ENCODE data around the gene HNRNPH1. TPM values are rescaled to one million over a fixed set of nuclear protein-coding genes. Genes with fewer than 3 reads are reported as not detected.

HNRNPH1 gene
- total RNA-seq, 2 donors from 2014 or later, result 260 to 398 TPM

DNA sequence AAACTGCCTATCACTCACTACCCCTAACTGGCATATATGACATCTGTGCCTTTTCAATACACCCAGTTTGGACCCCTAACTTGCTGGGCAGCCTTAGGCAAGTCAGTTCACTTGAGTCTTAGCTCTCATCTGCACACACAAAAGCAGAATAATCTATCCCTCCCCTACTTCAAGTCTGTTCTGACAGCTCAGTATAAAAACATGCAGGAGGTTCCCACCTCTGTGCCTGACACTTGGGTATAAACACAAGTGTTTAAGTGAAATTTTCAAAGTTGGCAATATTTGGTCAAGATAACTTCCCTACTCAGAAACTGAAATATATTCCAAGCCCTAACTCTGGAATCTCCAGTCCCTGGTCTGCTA, 12.6 kb downstream of the HNRNPH1 start:
- intact Hi-C loops (cut with DNase I), result no loop called here
- H3K36me3 ChIP-seq, result peaks cover 0 to 16% of the 10 kb centered on the region in 2 donors
- H3K9me3 ChIP-seq, result no peaks in the 10 kb centered on the region
- no peak overlapping the region for H3K4me3 ChIP-seq
- H3K27ac ChIP-seq, result no peak overlapping the region
- no peaks in the 10 kb centered on the region for H3K27me3 ChIP-seq (replicated peaks; ENCODE audit: insufficient read depth)
- TF ChIP-seq POLR2A (IDR thresholded peaks at IDR 0.05), result no peak
- TF ChIP-seq POLR2AphosphoS5 (IDR thresholded peaks at IDR 0.05), result no peak
- TF ChIP-seq, protein P1, sequence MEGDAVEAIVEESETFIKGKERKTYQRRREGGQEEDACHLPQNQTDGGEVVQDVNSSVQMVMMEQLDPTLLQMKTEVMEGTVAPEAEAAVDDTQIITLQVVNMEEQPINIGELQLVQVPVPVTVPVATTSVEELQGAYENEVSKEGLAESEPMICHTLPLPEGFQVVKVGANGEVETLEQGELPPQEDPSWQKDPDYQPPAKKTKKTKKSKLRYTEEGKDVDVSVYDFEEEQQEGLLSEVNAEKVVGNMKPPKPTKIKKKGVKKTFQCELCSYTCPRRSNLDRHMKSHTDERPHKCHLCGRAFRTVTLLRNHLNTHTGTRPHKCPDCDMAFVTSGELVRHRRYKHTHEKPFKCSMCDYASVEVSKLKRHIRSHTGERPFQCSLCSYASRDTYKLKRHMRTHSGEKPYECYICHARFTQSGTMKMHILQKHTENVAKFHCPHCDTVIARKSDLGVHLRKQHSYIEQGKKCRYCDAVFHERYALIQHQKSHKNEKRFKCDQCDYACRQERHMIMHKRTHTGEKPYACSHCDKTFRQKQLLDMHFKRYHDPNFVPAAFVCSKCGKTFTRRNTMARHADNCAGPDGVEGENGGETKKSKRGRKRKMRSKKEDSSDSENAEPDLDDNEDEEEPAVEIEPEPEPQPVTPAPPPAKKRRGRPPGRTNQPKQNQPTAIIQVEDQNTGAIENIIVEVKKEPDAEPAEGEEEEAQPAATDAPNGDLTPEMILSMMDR (IDR thresholded peaks at IDR 0.05), result no peak
- H3K4me1 ChIP-seq (replicated peaks), result peaks cover 5% of the 10 kb centered on the region
- no peak for DNase-seq (ENCODE audit: low spot score)

DNA sequence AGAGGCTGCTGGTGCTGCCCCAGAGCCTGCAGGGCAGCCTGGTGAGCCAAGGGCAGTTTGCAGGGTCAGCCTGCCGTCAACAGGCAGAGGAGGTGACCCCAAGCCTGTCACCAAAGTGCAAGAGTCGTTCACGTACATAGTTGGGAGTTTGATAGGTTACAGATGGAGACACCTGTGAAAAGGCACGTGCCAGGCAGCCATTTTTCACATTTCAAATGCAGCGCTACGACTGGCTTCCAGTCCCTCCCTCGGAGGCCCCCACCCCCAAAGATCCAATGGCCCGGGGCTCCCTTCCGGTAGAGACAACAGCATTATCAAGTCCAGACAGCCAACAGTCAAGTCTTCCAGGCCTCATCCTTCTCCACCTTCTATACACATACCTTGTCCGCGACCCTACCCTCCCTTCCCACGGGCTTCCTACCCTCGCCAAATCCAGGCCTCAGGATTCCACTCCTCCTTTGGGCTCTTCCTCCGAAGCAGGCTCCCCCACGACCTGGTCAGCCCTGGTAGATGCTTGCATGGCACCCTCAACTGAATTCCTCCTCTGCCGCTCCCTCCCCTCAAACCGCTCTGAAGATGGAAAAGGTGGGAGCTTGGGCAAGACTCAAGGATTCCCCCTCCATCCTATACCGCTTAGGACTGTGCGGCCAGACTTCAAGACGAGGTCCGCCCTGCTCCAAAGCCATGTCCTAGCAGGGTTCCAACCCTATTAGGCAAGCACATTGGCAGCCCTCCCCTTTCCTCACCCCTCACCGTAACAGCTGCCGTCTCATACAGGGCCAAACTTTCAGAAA, 13.2 kb downstream of the HNRNPH1 start:
- no peak for DNase-seq (ENCODE audit: low spot score)
- H3K36me3 ChIP-seq, result peaks cover 0 to 16% of the 10 kb centered on the region in 2 donors
- 50% methylated on average over 23 of the region's 23 CpGs for WGBS

DNA sequence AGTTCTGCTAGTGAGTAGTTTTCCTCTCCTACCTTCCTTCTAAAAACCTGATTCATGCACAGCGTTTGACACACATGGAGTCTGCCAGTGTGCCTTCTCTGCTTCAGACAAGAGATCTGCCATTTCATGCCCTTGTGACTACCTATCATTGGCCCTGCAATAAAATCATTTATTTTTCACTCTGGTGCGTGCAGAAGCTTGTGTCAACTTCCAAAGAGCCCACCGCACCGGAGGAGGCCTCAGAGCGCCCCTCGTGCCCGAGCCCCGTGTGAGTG, 13.7 kb downstream of the HNRNPH1 start:
- intact Hi-C loops (cut with DNase I), result no loop called here
- no peak overlapping the region for H3K27ac ChIP-seq
- no peaks in the 10 kb centered on the region for H3K9me3 ChIP-seq
- H3K4me3 ChIP-seq, result no peak overlapping the region
- H3K4me1 ChIP-seq (replicated peaks), result peaks cover 9% of the 10 kb centered on the region
- DNase-seq (ENCODE audit: low spot score), result no peak
- TF ChIP-seq POLR2A (IDR thresholded peaks at IDR 0.05), result no peak
- TF ChIP-seq, protein P1 (IDR thresholded peaks at IDR 0.05), result no peak
- no peak for TF ChIP-seq POLR2AphosphoS5 (IDR thresholded peaks at IDR 0.05)
- H3K36me3 ChIP-seq, result peaks cover 0 to 16% of the 10 kb centered on the region in 2 donors
- no peaks in the 10 kb centered on the region for H3K27me3 ChIP-seq (replicated peaks; ENCODE audit: insufficient read depth)
- 54% methylated on average over 8 of the region's 8 CpGs for WGBS

More for the DNA sequence above, 13.2 kb downstream of the HNRNPH1 start:
- H3K4me3 ChIP-seq, result no peak overlapping the region
- no peaks in the 10 kb centered on the region for H3K27me3 ChIP-seq (replicated peaks; ENCODE audit: insufficient read depth)
- H3K4me1 ChIP-seq (replicated peaks), result peaks cover 9% of the 10 kb centered on the region
- TF ChIP-seq POLR2AphosphoS5 (IDR thresholded peaks at IDR 0.05), result no peak
- TF ChIP-seq, protein P1 (IDR thresholded peaks at IDR 0.05), result no peak
- TF ChIP-seq POLR2A (IDR thresholded peaks at IDR 0.05), result no peak
- intact Hi-C loops (cut with DNase I), result no loop called here
- H3K27ac ChIP-seq, result no peak overlapping the region
- no peaks in the 10 kb centered on the region for H3K9me3 ChIP-seq

DNA sequence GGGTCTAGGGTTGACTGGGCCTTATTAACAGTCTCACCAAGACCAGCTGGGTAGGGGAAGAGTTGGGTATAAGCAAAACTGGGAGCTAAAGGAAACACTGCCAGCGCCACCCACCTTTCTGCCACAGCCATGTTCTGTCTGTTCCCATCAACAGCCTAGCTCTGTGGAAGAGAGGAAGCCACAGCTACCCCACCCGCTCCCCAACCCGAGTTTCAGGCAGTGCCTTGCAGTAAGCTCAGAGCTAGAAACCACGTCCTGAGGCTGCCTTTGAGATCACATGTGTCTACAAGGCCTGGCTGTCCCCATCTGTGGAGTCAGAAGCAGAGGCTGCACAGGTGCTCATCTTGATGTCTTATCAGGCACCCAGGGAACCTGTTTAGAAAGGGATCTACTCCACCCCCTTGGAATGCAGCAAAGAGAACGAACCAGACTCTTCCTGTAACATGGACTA, 15.3 kb downstream of the HNRNPH1 start:
- intact Hi-C loops (cut with DNase I), result no loop called here
- Histone ChIP-seq H3K9me3 (no peaks in the 10 kb centered on the region), H3K36me3 (peaks cover 0 to 7% of the 10 kb centered on the region in 2 donors), H3K4me1 (replicated peaks) (peaks cover 9% of the 10 kb centered on the region), H3K27ac (peak overlapping the region in 1 of 2 donors; percentile 25), H3K27me3 (replicated peaks; ENCODE audit: insufficient read depth) (no peaks in the 10 kb centered on the region), H3K4me3 (no peak overlapping the region)
- DNase-seq (ENCODE audit: low spot score), result no peak
- WGBS, result 40% methylated on average over 5 of the region's 5 CpGs
- TF ChIP-seq POLR2A (IDR thresholded peaks at IDR 0.05), result no peak
- TF ChIP-seq POLR2AphosphoS5 (IDR thresholded peaks at IDR 0.05), result peak; percentile 4
- TF ChIP-seq, protein P1 (IDR thresholded peaks at IDR 0.05), result no peak
